Trophoblast cell (in vitro differentiated cells and primary cell): Measurements from ENCODE around the gene PKN2.
"Not testable (repeated sequence)": the region's sequence is repeated elsewhere in the genome, so short reads cannot be mapped to it uniquely, and the experiment has no call there.

Experiments
- DNase-seq, 2 donors: peaks; one replicate each; pipeline ENCODE4 v3.0.0-alpha.2; 2016
- H2AFZ ChIP-seq: 2 replicates; pipeline ENCODE4 v1.6.1; 2013; ENCODE audit warnings: low read length, moderate library complexity, mild to moderate bottlenecking; ENCODE audit not compliant: insufficient read depth, poor library complexity
- H2AK5ac ChIP-seq: 2 replicates; pipeline ENCODE4 v1.6.1; 2013; ENCODE audit warnings: mild to moderate bottlenecking, low read length
- H2BK120ac ChIP-seq: 2 replicates; pipeline ENCODE4 v1.6.1; 2013; ENCODE audit warnings: low read length, mild to moderate bottlenecking, moderate library complexity; ENCODE audit not compliant: insufficient read depth, poor library complexity
- H2BK12ac ChIP-seq: 2 replicates; pipeline ENCODE4 v1.6.1; 2013; ENCODE audit warnings: mild to moderate bottlenecking, low read length, moderate library complexity
- H2BK5ac ChIP-seq: 2 replicates; pipeline ENCODE4 v1.6.1; 2013; ENCODE audit warnings: low read length, low read depth, moderate library complexity, mild to moderate bottlenecking; ENCODE audit not compliant: poor library complexity
- H3K14ac ChIP-seq: 2 replicates; pipeline ENCODE4 v1.6.1; 2013; ENCODE audit warnings: mild to moderate bottlenecking, low read length
- H3K18ac ChIP-seq: 2 replicates; pipeline ENCODE4 v1.6.1; 2013; ENCODE audit warnings: mild to moderate bottlenecking, low read length
- H3K23ac ChIP-seq: 2 replicates; pipeline ENCODE4 v1.6.1; 2013; ENCODE audit warnings: low read length
- H3K27ac ChIP-seq: 2 replicates; pipeline ENCODE4 v1.5.1; 2013; ENCODE audit warnings: low read depth, mild to moderate bottlenecking, inconsistent platforms, low read length, moderate library complexity
- H3K27me3 ChIP-seq: 2 replicates; pipeline ENCODE4 v1.6.1; 2013; ENCODE audit warnings: inconsistent platforms, mild to moderate bottlenecking, low read length, moderate library complexity; ENCODE audit not compliant: insufficient read depth
- H3K36me3 ChIP-seq, 2 experiments: 1 replicate in 1 of 2; 2 replicates in 1 of 2; pipeline ENCODE4 v1.6.1; 2013; ENCODE audit warnings: low read length in 2 of 2, mild to moderate bottlenecking in 2 of 2, moderate library complexity in 1 of 2; ENCODE audit not compliant: insufficient read depth in 2 of 2, control insufficient read depth in 1 of 2
- H3K4ac ChIP-seq: 2 replicates; pipeline ENCODE4 v1.6.1; 2013; ENCODE audit warnings: low read depth, mild to moderate bottlenecking, low read length, moderate library complexity
- H3K4me1 ChIP-seq, 2 experiments: 1 replicate in 1 of 2; 2 replicates in 1 of 2; pipeline ENCODE4 v1.6.1; 2013; ENCODE audit warnings: low read length in 2 of 2, mild to moderate bottlenecking in 2 of 2, moderate library complexity in 1 of 2; ENCODE audit not compliant: insufficient read depth in 2 of 2, control insufficient read depth in 1 of 2
- H3K4me2 ChIP-seq: 2 replicates; pipeline ENCODE4 v1.6.1; 2013; ENCODE audit warnings: inconsistent platforms, mild to moderate bottlenecking, low read length, moderate library complexity
- H3K4me3 ChIP-seq: 2 replicates; pipeline ENCODE4 v1.5.1; 2013; ENCODE audit warnings: mild to moderate bottlenecking, low read depth, low read length, inconsistent platforms
- H3K79me1 ChIP-seq: one replicate; pipeline ENCODE4 v1.6.1; 2013; ENCODE audit warnings: low read length
- H3K79me2 ChIP-seq: 2 replicates; pipeline ENCODE4 v1.6.1; 2013; ENCODE audit warnings: low read length, mild to moderate bottlenecking; ENCODE audit not compliant: control insufficient read depth, insufficient read depth, poor library complexity
- H3K9ac ChIP-seq: 2 replicates; pipeline ENCODE4 v1.6.1; 2013; ENCODE audit warnings: mild to moderate bottlenecking, low read length
- H3K9me3 ChIP-seq: 2 replicates; pipeline ENCODE4 v1.6.1; 2013; ENCODE audit warnings: low read depth, mild to moderate bottlenecking, control low read depth, inconsistent platforms, low read length; ENCODE audit not compliant: insufficient read depth
- H4K12ac ChIP-seq: 2 replicates; pipeline ENCODE4 v1.6.1; 2013; ENCODE audit warnings: low read depth, mild to moderate bottlenecking, low read length, moderate library complexity
- H4K8ac ChIP-seq: 2 replicates; pipeline ENCODE4 v1.6.1; 2013; ENCODE audit warnings: low read depth, mild to moderate bottlenecking, low read length, moderate library complexity
- H4K91ac ChIP-seq: one replicate; pipeline ENCODE4 v1.6.1; 2013; ENCODE audit warnings: low read depth, mild to moderate bottlenecking, low read length, moderate library complexity
- WGBS: extraction: QIAGEN DNeasy Blood & Tissue Kit; methylation state at CpG from one replicate; pipeline ENCODE4 v1.1.7; 2013; ENCODE audit warnings: missing lambda C conversion rate; ENCODE audit not compliant: insufficient read length, insufficient coverage; ENCODE audit errors: extremely low coverage; 5-methylcytosine and 5-hydroxymethylcytosine counted together

PKN2 gene

DNA sequence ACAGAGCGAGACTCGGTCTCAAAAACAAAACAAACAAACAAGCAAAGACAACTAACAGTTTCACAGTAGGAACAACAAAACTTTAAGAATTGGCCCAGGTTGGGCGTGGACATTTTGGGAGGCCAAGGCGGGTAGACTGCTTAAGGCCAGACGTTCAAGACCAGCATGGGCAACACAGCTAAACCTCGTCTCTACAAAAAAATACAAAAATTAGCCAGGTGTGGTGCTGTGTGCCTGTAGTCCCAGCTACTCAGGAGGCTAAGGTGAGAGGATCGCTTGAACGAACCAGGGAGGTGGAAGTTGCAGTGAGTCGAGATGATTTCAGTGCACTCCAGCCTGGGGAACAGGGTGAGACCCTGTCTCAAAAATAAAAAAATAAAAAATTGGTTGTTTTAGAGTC, 193.8 kb downstream of the PKN2 start:
- no peak overlapping the region for H2AFZ ChIP-seq
- peaks cover 10 to 15% of the 10 kb centered on the region in 2 experiments for H3K36me3 ChIP-seq
- no peak overlapping the region for H3K4me2 ChIP-seq
- H2BK12ac ChIP-seq = no peak overlapping the region
- WGBS = no CpG with 5 or more reads among the region's 9 CpGs
- no peaks in the 10 kb centered on the region for H3K79me1 ChIP-seq
- H2BK5ac ChIP-seq = no peak overlapping the region
- no peak overlapping the region for H3K23ac ChIP-seq
- no peak overlapping the region for H4K91ac ChIP-seq
- H2BK120ac ChIP-seq = no peak overlapping the region
- peak in 1 of 2 donors; percentile 5 for DNase-seq
- no peak overlapping the region for H2AK5ac ChIP-seq
- peak overlapping the region; percentile 70 for H4K12ac ChIP-seq
- H3K4me1 ChIP-seq = no peaks in the 10 kb centered on the region
- H3K4ac ChIP-seq = no peak overlapping the region
- no peak overlapping the region for H3K4me3 ChIP-seq
- peak overlapping the region; percentile 53 for H3K18ac ChIP-seq
- H3K14ac ChIP-seq = no peak overlapping the region
- H3K27ac ChIP-seq = no peak overlapping the region
- H3K9me3 ChIP-seq = no peaks in the 10 kb centered on the region
- H4K8ac ChIP-seq = peak overlapping the region; percentile 60
- H3K9ac ChIP-seq = no peak overlapping the region
- H3K27me3 ChIP-seq = no peaks in the 10 kb centered on the region
- no peaks in the 10 kb centered on the region for H3K79me2 ChIP-seq

DNA sequence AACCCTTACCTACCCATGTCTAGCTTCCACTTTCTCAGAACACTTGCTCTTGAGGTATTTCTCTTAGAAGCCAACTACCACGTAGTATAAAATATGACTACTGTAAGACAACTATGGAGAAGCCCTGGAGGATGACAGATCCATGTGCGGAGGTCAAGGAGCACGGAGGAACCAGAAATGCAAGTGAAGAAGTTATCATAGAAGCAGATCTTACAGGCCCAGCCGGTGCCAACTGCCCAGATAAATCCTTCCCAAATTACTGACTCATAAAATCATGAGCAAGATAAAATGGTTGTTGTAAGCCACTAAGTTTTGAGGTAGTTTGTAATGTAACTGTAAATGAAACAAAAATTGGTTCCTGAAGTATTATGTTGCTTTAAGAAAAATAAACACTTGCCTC, 194.7 kb downstream of the PKN2 start:
- H2BK12ac ChIP-seq = no peak overlapping the region
- no peaks in the 10 kb centered on the region for H3K4me1 ChIP-seq
- no CpG with 5 or more reads among the region's 4 CpGs for WGBS
- H4K91ac ChIP-seq = no peak overlapping the region
- H3K4me3 ChIP-seq = no peak overlapping the region
- H3K4me2 ChIP-seq = no peak overlapping the region
- DNase-seq = peak; percentile 63 to 78
- H4K12ac ChIP-seq = no peak overlapping the region
- no peaks in the 10 kb centered on the region for H3K79me1 ChIP-seq
- no peak overlapping the region for H4K8ac ChIP-seq
- H3K79me2 ChIP-seq = no peaks in the 10 kb centered on the region
- H3K9ac ChIP-seq = no peak overlapping the region
- H3K9me3 ChIP-seq = no peaks in the 10 kb centered on the region
- no peak overlapping the region for H2BK120ac ChIP-seq
- H2BK5ac ChIP-seq = no peak overlapping the region
- H3K18ac ChIP-seq = no peak overlapping the region
- no peak overlapping the region for H2AK5ac ChIP-seq
- no peak overlapping the region for H3K14ac ChIP-seq
- H2AFZ ChIP-seq = no peak overlapping the region
- no peaks in the 10 kb centered on the region for H3K27me3 ChIP-seq
- H3K36me3 ChIP-seq = peaks cover 10 to 15% of the 10 kb centered on the region in 2 experiments
- no peak overlapping the region for H3K23ac ChIP-seq
- H3K27ac ChIP-seq = no peak overlapping the region
- H3K4ac ChIP-seq = no peak overlapping the region

DNA sequence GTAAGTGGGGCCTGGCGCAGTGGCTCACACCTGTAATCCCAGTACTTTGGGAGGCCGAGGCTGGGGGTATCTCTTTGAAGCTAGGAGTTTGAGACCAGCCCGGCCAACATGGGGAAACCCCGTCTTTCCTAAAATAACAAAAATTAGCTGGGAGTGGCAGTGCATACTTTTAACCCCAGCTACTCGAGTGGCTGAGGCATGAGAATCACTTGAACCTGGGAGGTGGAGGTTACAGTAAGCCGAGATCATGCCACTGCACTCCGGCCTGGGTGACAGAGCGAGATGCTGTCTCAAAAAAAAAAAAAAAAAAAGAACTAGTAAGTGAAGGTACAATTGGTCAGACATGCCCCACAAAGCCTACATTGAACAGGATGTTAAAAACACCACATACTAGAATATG, 196.6 kb downstream of the PKN2 start:
- not testable (repeated sequence) for H3K18ac ChIP-seq, H3K4me3 ChIP-seq, H4K8ac ChIP-seq, H3K9ac ChIP-seq, H2BK120ac ChIP-seq, H2BK5ac ChIP-seq, H2BK12ac ChIP-seq, H3K79me2 ChIP-seq, H3K27me3 ChIP-seq, H2AFZ ChIP-seq, H3K4me2 ChIP-seq, H2AK5ac ChIP-seq, H4K12ac ChIP-seq, H3K14ac ChIP-seq, H3K23ac ChIP-seq, DNase-seq, H3K27ac ChIP-seq, H3K9me3 ChIP-seq, H3K4ac ChIP-seq, H4K91ac ChIP-seq, H3K79me1 ChIP-seq, H3K4me1 ChIP-seq
- no CpG with 5 or more reads among the region's 8 CpGs for WGBS
- peaks cover 18 to 21% of the 10 kb centered on the region in 2 experiments for H3K36me3 ChIP-seq

DNA sequence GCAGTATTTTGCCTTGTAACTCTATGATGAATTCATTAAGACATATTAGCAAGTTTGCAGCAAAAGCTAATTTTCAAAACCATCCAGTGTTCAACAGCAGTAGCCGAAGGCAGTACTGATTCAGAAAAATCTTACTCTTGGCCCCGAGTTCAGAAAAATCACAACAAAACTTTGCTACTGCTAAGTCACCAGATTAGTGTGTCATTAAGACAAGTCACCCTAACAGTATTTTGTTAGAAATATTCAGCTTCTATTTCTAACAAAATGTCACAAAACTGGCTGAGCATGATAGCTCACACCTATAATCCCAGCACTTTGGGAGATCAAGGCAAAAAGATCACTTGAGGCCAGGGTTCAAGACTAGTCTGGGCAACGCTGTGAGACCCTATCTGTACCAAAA, 199.1 kb downstream of the PKN2 start:
- Histone ChIP-seq H4K12ac (no peak overlapping the region), H3K18ac (no peak overlapping the region), H3K4ac (no peak overlapping the region), H2AFZ (no peak overlapping the region), H2BK120ac (no peak overlapping the region), H2BK12ac (no peak overlapping the region), H3K4me2 (no peak overlapping the region), H3K23ac (no peak overlapping the region), H3K4me1 (no peaks in the 10 kb centered on the region), H3K9ac (no peak overlapping the region), H4K8ac (no peak overlapping the region), H3K4me3 (no peak overlapping the region), H3K27ac (peak overlapping the region; percentile 4), H3K79me1 (no peaks in the 10 kb centered on the region), H3K9me3 (no peaks in the 10 kb centered on the region), H3K14ac (no peak overlapping the region), H3K27me3 (no peaks in the 10 kb centered on the region), H3K36me3 (peaks cover 16 to 17% of the 10 kb centered on the region in 2 experiments), H4K91ac (no peak overlapping the region), H2AK5ac (no peak overlapping the region), H2BK5ac (no peak overlapping the region), H3K79me2 (no peaks in the 10 kb centered on the region)
- DNase-seq = peak; percentile 39 to 89
- no CpG with 5 or more reads among the region's 3 CpGs for WGBS
